ENCODE results near the gene LLPH. TPM values are rescaled to one million over a fixed set of nuclear protein-coding genes. Genes with fewer than 3 reads are reported as not detected.

LLPH gene
- total RNA-seq, 2 donors from 2014 or later = 7.0 to 10.1 TPM

- TF ChIP-seq CTCF (IDR thresholded peaks at IDR 0.05) = no peak
- Histone ChIP-seq H3K36me3 (no peaks in the 10 kb centered on the region), H3K27me3 (no peaks in the 10 kb centered on the region), H3K9me3 (no peaks in the 10 kb centered on the region), H3K27ac (no peak overlapping the region), H3K4me3 (no peak overlapping the region), H3K4me1 (no peaks in the 10 kb centered on the region)
- no peak for DNase-seq (ENCODE audit: low spot score)
Observed at GRCh38 chr12:66103016-66103913, 27.3 kb downstream of the LLPH start.

GRCh38 chr12:66092559-66093269, 37.8 kb downstream of the LLPH start:
- Histone ChIP-seq H3K27ac (no peak overlapping the region), H3K4me3 (no peak overlapping the region)

GRCh38 chr12:66090157-66090556, 40.4 kb downstream of the LLPH start:
- TF ChIP-seq CTCF (IDR thresholded peaks at IDR 0.05) = no peak
- no peaks in the 10 kb centered on the region for H3K9me3 ChIP-seq
- no peak overlapping the region for H3K4me3 ChIP-seq
- DNase-seq (ENCODE audit: low spot score) = no peak
- no peak overlapping the region for H3K27ac ChIP-seq
- H3K4me1 ChIP-seq = no peaks in the 10 kb centered on the region
- no peaks in the 10 kb centered on the region for H3K36me3 ChIP-seq
- no peaks in the 10 kb centered on the region for H3K27me3 ChIP-seq

More at GRCh38 chr12:66092559-66093269, 37.8 kb downstream of the LLPH start:
- no peak for TF ChIP-seq CTCF (IDR thresholded peaks at IDR 0.05)
- H3K27me3 ChIP-seq = no peaks in the 10 kb centered on the region
- no peaks in the 10 kb centered on the region for H3K36me3 ChIP-seq
- DNase-seq (ENCODE audit: low spot score) = no peak
- H3K4me1 ChIP-seq = no peaks in the 10 kb centered on the region
- H3K9me3 ChIP-seq = peaks cover 0 to 4% of the 10 kb centered on the region in 2 donors

- Histone ChIP-seq H3K4me3 (no peak overlapping the region), H3K9me3 (peaks cover 0 to 11% of the 10 kb centered on the region in 2 donors), H3K27me3 (no peaks in the 10 kb centered on the region), H3K36me3 (no peaks in the 10 kb centered on the region), H3K4me1 (no peaks in the 10 kb centered on the region), H3K27ac (no peak overlapping the region)
- TF ChIP-seq CTCF (IDR thresholded peaks at IDR 0.05) = peak; percentile 55 to 80
- peak; percentile 67 for DNase-seq (ENCODE audit: low spot score)
Observed at GRCh38 chr12:66087365-66087943, 43.1 kb downstream of the LLPH start.

GRCh38 chr12:66085998-66086397, 44.6 kb downstream of the LLPH start:
- TF ChIP-seq CTCF (IDR thresholded peaks at IDR 0.05) = no peak
- Histone ChIP-seq H3K27me3 (no peaks in the 10 kb centered on the region), H3K9me3 (peaks cover 0 to 11% of the 10 kb centered on the region in 2 donors), H3K36me3 (no peaks in the 10 kb centered on the region), H3K4me1 (no peaks in the 10 kb centered on the region), H3K27ac (no peak overlapping the region), H3K4me3 (no peak overlapping the region)
- DNase-seq (ENCODE audit: low spot score) = no peak
